ENCODE results near the gene ANKS1A.
"Not testable (repeated sequence)": the region's sequence is repeated elsewhere in the genome, so short reads cannot be mapped to it uniquely, and the experiment has no call there.

ANKS1A gene

DNA sequence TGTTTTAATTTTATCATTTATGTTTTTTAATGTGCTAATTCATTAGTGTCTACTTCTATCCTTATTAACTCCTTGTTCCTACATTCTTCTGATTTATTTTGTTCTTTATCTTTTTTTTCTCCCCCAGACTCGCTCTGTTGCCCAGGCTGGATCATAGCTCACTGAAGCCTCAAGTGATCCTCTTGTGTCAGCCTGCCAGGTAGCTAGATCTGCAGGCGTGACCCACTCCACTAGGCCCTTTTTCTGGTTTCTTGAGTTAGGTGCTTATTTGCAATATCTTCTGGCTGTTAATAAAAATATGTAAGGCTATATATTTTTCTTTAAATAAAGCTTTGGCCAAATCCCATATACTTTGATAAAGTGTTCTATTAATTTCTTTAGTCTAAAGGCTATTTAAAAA lies 4.1 kb upstream of the ANKS1A start:
- H3K4me3 ChIP-seq (ENCODE audit: low read depth, low read length), result no peak overlapping the region
- no peak for DNase-seq (ENCODE audit: low read depth)
- in situ Hi-C loops (cut with HindIII; ENCODE audit: low sequenced_read_pairs), result no loop called here
- TF ChIP-seq, protein P1, sequence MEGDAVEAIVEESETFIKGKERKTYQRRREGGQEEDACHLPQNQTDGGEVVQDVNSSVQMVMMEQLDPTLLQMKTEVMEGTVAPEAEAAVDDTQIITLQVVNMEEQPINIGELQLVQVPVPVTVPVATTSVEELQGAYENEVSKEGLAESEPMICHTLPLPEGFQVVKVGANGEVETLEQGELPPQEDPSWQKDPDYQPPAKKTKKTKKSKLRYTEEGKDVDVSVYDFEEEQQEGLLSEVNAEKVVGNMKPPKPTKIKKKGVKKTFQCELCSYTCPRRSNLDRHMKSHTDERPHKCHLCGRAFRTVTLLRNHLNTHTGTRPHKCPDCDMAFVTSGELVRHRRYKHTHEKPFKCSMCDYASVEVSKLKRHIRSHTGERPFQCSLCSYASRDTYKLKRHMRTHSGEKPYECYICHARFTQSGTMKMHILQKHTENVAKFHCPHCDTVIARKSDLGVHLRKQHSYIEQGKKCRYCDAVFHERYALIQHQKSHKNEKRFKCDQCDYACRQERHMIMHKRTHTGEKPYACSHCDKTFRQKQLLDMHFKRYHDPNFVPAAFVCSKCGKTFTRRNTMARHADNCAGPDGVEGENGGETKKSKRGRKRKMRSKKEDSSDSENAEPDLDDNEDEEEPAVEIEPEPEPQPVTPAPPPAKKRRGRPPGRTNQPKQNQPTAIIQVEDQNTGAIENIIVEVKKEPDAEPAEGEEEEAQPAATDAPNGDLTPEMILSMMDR (IDR thresholded peaks at IDR 0.05; ENCODE audit: low read depth, low read length, missing control alignments), result no peak

DNA sequence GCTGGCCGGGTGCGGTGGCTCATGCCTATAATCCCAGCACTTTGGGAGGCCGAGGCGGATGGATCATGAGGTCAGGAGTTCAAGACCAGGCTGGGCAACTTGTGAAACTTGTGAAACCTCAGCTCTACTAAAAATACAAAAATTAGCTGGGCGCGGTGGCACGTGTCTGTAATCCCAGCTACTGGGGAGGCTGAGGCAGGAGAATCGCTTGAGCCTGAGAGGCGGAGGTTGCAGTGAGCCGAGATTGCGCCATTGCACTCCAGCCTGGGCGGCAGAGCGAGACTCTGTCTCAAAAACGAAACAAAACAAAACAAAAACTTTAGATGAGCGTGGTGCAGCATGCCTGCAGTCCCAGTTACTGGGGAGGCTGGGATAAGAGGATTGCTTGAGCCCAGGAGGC lies 3.2 kb upstream of the ANKS1A start:
- DNase-seq (ENCODE audit: low read depth); H3K4me3 ChIP-seq (ENCODE audit: low read depth, low read length); in situ Hi-C loops (cut with HindIII; ENCODE audit: low sequenced_read_pairs): not testable (repeated sequence)

DNA sequence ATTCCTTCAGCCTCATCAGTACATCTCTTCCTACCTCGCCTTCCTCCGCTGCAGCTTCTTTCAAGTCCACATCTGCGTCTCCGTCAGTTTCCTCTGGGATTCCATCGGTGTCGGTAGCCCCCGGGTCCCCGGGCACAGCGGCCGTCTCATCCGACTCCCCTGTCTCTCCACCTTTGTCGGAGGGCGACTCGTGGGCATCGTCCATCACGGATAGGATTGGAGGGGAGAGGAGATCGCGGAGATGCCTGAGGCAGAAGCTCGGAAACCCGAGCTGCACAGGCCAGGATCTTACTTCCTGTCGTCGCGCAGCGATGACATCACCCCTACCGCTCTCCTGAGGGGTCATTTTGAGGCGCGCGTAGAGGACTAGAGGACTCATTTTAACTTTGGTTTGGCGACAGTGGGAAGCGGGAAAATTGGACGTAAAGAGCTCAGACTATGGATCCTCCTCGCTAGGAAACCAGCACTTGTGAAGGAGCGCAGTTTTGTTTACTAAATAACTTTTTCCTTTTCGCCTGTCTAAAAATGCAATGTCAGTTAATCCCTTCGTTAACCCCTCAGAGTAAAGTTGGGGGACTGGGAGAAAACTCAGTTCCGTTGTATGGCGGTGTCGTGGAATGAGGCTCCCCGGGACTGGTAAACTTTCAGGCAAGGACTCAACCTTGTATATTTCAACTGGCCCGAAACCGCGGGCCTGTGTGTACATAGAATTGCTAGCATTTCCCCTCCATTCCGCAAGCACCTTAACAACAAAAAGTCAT lies 1.1 kb upstream of the ANKS1A start, which contains the start of gene TAF11:
TAF11 (minus strand) TSS at position 290 of the 761 bp plus-strand sequence; CDS start at position 205, 85 bp downstream.
- in situ Hi-C loops (cut with HindIII; ENCODE audit: low sequenced_read_pairs), result no loop called here
- peak; percentile 86 for DNase-seq (ENCODE audit: low read depth)
- peak within 1 kb of the TSS; percentile 96 for H3K4me3 ChIP-seq (ENCODE audit: low read depth, low read length)
- TF ChIP-seq, protein P1 (IDR thresholded peaks at IDR 0.05; ENCODE audit: low read depth, low read length, missing control alignments), result no peak

DNA sequence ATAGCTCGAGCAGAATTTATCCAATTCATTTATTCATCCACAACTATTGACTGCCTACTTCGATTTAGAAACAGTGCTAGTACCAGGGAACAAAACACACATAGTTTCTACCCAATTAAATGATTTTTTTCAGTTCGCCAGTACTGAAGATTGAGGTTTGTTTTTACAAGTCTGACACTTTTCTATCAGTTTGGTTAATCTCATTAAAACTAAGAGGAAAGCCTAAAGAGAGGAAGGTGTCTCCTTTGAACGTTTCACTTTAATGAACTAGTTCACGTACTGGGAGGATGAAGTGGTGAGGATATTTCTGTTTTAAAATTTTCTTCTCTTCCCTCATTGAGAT lies 570 bp upstream of the ANKS1A start:
- in situ Hi-C loops (cut with HindIII; ENCODE audit: low sequenced_read_pairs), result no loop called here
- TF ChIP-seq, protein P1 (IDR thresholded peaks at IDR 0.05; ENCODE audit: low read depth, low read length, missing control alignments), result no peak
- no peak for DNase-seq (ENCODE audit: low read depth)
- peak overlapping the region; percentile 96 for H3K4me3 ChIP-seq (ENCODE audit: low read depth, low read length)

DNA sequence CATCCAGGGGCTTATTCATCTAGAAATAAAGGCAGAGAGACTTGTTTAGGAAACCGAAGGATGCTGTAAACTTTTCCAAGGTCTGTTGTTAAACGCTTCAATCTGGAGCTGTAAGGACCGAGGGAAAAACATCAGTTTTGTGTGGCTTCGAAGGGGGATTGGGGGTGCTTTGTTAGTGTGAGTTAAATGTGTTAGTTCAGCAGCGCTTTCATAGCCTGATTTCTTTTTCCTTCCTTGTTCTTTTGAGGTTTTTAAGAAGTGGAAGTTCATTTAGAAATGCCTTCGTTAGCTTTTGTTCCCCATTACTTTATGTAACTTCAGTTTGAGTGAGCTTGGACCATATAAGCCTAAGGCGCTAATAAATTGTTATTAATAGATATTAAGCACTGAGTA lies 1.5 kb downstream of the ANKS1A start:
- in situ Hi-C loops (cut with HindIII; ENCODE audit: low sequenced_read_pairs), result no loop called here
- peak overlapping the region; percentile 96 for H3K4me3 ChIP-seq (ENCODE audit: low read depth, low read length)
- no peak for DNase-seq (ENCODE audit: low read depth)

DNA sequence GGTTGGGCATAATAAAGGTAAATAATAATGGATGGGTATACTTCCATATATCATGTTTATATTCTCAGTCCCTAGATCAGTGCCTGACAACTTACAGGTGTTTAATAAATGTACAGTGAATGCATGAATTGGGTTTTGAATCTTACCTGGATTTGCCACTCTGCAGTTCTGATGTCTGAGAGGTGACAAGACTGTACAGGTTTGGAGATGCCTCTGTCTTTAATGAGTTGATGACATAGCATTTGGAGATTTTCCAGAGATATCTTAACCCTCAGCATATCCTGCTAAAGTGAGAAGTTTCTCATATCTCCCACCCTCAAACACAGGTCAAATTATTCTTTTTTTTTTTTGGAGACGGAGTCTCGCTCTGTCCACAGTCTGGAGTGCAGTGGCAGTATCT lies 2.2 kb downstream of the ANKS1A start:
- no peak for DNase-seq (ENCODE audit: low read depth)
- TF ChIP-seq, protein P1 (IDR thresholded peaks at IDR 0.05; ENCODE audit: low read depth, low read length, missing control alignments), result no peak
- no peak overlapping the region for H3K4me3 ChIP-seq (ENCODE audit: low read depth, low read length)
- in situ Hi-C loops (cut with HindIII; ENCODE audit: low sequenced_read_pairs), result no loop called here

More for the DNA sequence above, 1.5 kb downstream of the ANKS1A start:
- TF ChIP-seq, protein P1 (IDR thresholded peaks at IDR 0.05; ENCODE audit: low read depth, low read length, missing control alignments), result no peak

DNA sequence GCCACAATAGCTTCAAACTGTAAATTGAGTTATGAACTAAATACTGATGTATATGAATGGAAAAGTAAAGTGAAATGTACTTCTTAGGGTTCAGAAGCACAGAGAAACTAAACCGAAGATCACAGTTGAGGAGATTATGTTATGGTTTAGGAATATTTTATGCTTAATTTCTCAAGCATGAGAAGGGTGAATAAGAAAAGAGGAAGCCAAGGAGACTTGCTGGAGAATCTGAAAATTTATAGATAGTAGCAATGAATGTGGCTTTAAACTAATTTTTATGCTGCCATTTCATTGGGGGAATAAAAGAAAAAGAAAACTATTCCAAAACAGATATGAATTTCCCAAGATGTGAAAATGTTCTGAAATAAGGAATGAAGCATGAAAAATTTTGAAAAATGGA lies 5.6 kb downstream of the ANKS1A start:
- in situ Hi-C loops (cut with HindIII; ENCODE audit: low sequenced_read_pairs), result loop anchor here (5.0 kb wide), 1 partner anchor 43 kb away; no protein-coding TSS in a partner anchor
- no peak overlapping the region for H3K4me3 ChIP-seq (ENCODE audit: low read depth, low read length)
- DNase-seq (ENCODE audit: low read depth), result no peak
- TF ChIP-seq, protein P1 (IDR thresholded peaks at IDR 0.05; ENCODE audit: low read depth, low read length, missing control alignments), result no peak

All from astrocyte of the cerebellum (primary cell).